IMR-90 (cell line): Measurements from ENCODE around the gene TMEM271. TPM values are rescaled to one million over a fixed set of nuclear protein-coding genes. Genes with fewer than 3 reads are reported as not detected.

Experiments used
- ATAC-seq: fragments of 200-7000 bp; cut with Tn5 transposase; 2 replicates; pipeline ENCODE4 v1.9.1; 2020; ENCODE audit warnings: low read depth, mild to moderate bottlenecking, moderate library complexity
- BruUV-seq: library from RNA; stranded (reverse); fragments of 400-500 nt; replicated peaks from 2 replicates; lab custom pipeline; 2021; lab: Mats Ljungman, UMichigan
- CTCF ChIA-PET: fragments of 300-600 bp; formaldehyde crosslinking; extraction: SDS; loops from one replicate; lab custom pipeline; 2021; ENCODE audit warnings: antibody characterized with exemption; lab: Yijun Ruan, JAX
- POLR2A ChIA-PET: fragments of 300-600 bp; sonication (Branson Sonifier 250); formaldehyde crosslinking; loops from one replicate; lab custom pipeline; 2022; ENCODE audit warnings: antibody characterized with exemption; ENCODE audit not compliant: unreplicated experiment; lab: Charles Lee
- DNase-seq: peaks from one replicate; pipeline ENCODE4 v3.0.0; 2013
- H2AFZ ChIP-seq: replicated peaks from 2 replicates; pipeline ENCODE3; 2013; ENCODE audit warnings: low read length, mild to moderate bottlenecking; ENCODE audit not compliant: poor library complexity
- H2AK5ac ChIP-seq: 2 replicates; pipeline ENCODE4 v1.6.1; 2013; ENCODE audit warnings: low read depth, low read length, inconsistent platforms
- H2AK9ac ChIP-seq: replicated peaks from 2 replicates; pipeline ENCODE3; 2013; ENCODE audit warnings: mild to moderate bottlenecking, low read depth, low read length, moderate library complexity; ENCODE audit not compliant: poor library complexity
- H2BK120ac ChIP-seq: 2 replicates; pipeline ENCODE4 v1.6.1; 2013; ENCODE audit warnings: low read depth, low read length, inconsistent platforms
- H2BK15ac ChIP-seq: 3 replicates; pipeline ENCODE4 v1.6.1; 2013; ENCODE audit warnings: low read depth, low read length, inconsistent platforms
- H2BK20ac ChIP-seq: 2 replicates; pipeline ENCODE4 v1.6.1; 2013; ENCODE audit warnings: low read depth, mild to moderate bottlenecking, inconsistent platforms, low read length, moderate library complexity
- H2BK5ac ChIP-seq: 2 replicates; pipeline ENCODE4 v1.6.1; 2013; ENCODE audit warnings: mild to moderate bottlenecking, low read depth, low read length, inconsistent platforms; ENCODE audit not compliant: poor library complexity, severe bottlenecking
- H3K14ac ChIP-seq: replicated peaks from 2 replicates; pipeline ENCODE4 v1.6.1; 2013; ENCODE audit warnings: low read depth, low read length, inconsistent platforms
- H3K18ac ChIP-seq: 2 replicates; pipeline ENCODE4 v1.6.1; 2013; ENCODE audit warnings: low read depth, low read length, control low read depth
- H3K23ac ChIP-seq: 2 replicates; pipeline ENCODE4 v1.6.1; 2013; ENCODE audit warnings: low read depth, low read length, inconsistent platforms
- H3K27ac ChIP-seq: 2 replicates; pipeline ENCODE4 v1.5.1; 2013; ENCODE audit warnings: mild to moderate bottlenecking, control low read depth, low read length; ENCODE audit not compliant: insufficient read depth
- H3K27me3 ChIP-seq: 2 replicates; pipeline ENCODE4 v1.6.1; 2013; ENCODE audit warnings: low read length; ENCODE audit not compliant: control insufficient read depth, insufficient read depth
- H3K36me3 ChIP-seq: 2 replicates; pipeline ENCODE4 v1.6.1; 2013; ENCODE audit warnings: low read length, mixed read lengths; ENCODE audit not compliant: control insufficient read depth, insufficient read depth
- H3K4ac ChIP-seq: 2 replicates; pipeline ENCODE4 v1.6.1; 2013; ENCODE audit warnings: low read depth, low read length, inconsistent platforms
- H3K4me1 ChIP-seq: 2 replicates; pipeline ENCODE4 v1.6.1; 2013; ENCODE audit warnings: low read length, mixed read lengths; ENCODE audit not compliant: control insufficient read depth, insufficient read depth
- H3K4me2 ChIP-seq: 2 replicates; pipeline ENCODE4 v1.6.1; 2013; ENCODE audit warnings: low read depth, mild to moderate bottlenecking, control low read depth, low read length, moderate library complexity
- H3K4me3 ChIP-seq: 2 replicates; pipeline ENCODE4 v1.5.1; 2013; ENCODE audit warnings: low read depth, mild to moderate bottlenecking, control low read depth, low read length, moderate library complexity; ENCODE audit not compliant: insufficient read depth
- H3K56ac ChIP-seq: 2 replicates; pipeline ENCODE4 v1.6.1; 2013; ENCODE audit warnings: low read length, inconsistent platforms; ENCODE audit not compliant: insufficient read depth; ENCODE audit errors: extremely low read depth
- H3K79me1 ChIP-seq, 2 experiments: 2 replicates each; pipeline ENCODE4 v1.6.1; 2013; ENCODE audit warnings: low read length in 2 of 2, inconsistent platforms in 1 of 2, low read depth in 1 of 2
- H3K9ac ChIP-seq: 2 replicates; pipeline ENCODE4 v1.6.1; 2013; ENCODE audit warnings: low read depth, low read length, control low read depth
- H3K9me1 ChIP-seq: 2 replicates; pipeline ENCODE4 v1.6.1; 2013; ENCODE audit warnings: low read length, inconsistent platforms; ENCODE audit not compliant: insufficient read depth
- H3K9me3 ChIP-seq: 2 replicates; pipeline ENCODE4 v1.6.1; 2013; ENCODE audit warnings: low read length; ENCODE audit not compliant: control insufficient read depth, insufficient read depth
- H4K20me1 ChIP-seq: 2 replicates; pipeline ENCODE4 v1.6.1; 2013; ENCODE audit warnings: low read length, inconsistent platforms; ENCODE audit not compliant: insufficient read depth
- H4K5ac ChIP-seq: 2 replicates; pipeline ENCODE4 v1.6.1; 2013; ENCODE audit warnings: mild to moderate bottlenecking, low read depth, low read length, control low read depth
- H4K8ac ChIP-seq, 2 experiments: 2 replicates each; pipeline ENCODE4 v1.6.1; 2013; ENCODE audit warnings: low read depth in 2 of 2, low read length in 2 of 2, control low read depth in 1 of 2, inconsistent platforms in 1 of 2
- H4K91ac ChIP-seq: 2 replicates; pipeline ENCODE4 v1.6.1; 2013; ENCODE audit warnings: low read depth, low read length, inconsistent platforms; ENCODE audit not compliant: insufficient read depth
- BHLHE40 ChIP-seq: fragments of 150-350 bp; IDR thresholded peaks from 2 replicates; pipeline ENCODE4 v1.6.1; 2016; ENCODE audit warnings: mild to moderate bottlenecking, low read depth, low read length
- ELK1 ChIP-seq: fragments of 150-350 bp; IDR thresholded peaks from 2 replicates; pipeline ENCODE4 v1.6.1; 2016; ENCODE audit warnings: low read depth, mild to moderate bottlenecking, low read length, moderate library complexity, borderline replicate concordance
- MAFK ChIP-seq: IDR thresholded peaks from 2 replicates; pipeline ENCODE4 v1.6.1; 2012; ENCODE audit warnings: low read depth, low read length, improper control_type of control experiment
- MAZ ChIP-seq: IDR thresholded peaks from 2 replicates; pipeline ENCODE4 v1.6.1; 2012; ENCODE audit warnings: low read depth, mild to moderate bottlenecking, low read length, improper control_type of control experiment, moderate library complexity, borderline replicate concordance
- POLR2A ChIP-seq: IDR thresholded peaks from 2 replicates; pipeline ENCODE4 v1.6.1; 2012; ENCODE audit warnings: mild to moderate bottlenecking, low read depth, low read length
- RCOR1 ChIP-seq: IDR thresholded peaks from 2 replicates; pipeline ENCODE4 v1.6.1; 2012; ENCODE audit warnings: mild to moderate bottlenecking, low read length, improper control_type of control experiment; ENCODE audit not compliant: insufficient replicate concordance
- SMC3 ChIP-seq: fragments of 150-350 bp; IDR thresholded peaks from 2 replicates; pipeline ENCODE4 v1.6.1; 2016; ENCODE audit warnings: low read depth, mild to moderate bottlenecking, antibody characterized with exemption, low read length, moderate library complexity
- whole genome bisulfite sequencing, 2 experiments: methylation state at CpG; one replicate each; pipeline versions ENCODE4 v1.1.5 to v1.1.7; 2013; ENCODE audit warnings: missing lambda C conversion rate in 2 of 2; ENCODE audit not compliant: insufficient read length in 1 of 2; ENCODE audit errors: extremely low coverage in 2 of 2; 5-methylcytosine and 5-hydroxymethylcytosine counted together
- dilution Hi-C: fragments of 300-500 bp; cut with HindIII; formaldehyde crosslinking; loops from one replicate; pipeline ENCODE4 v1.14.3; 2018; ENCODE audit warnings: low sequenced_read_pairs; ENCODE audit not compliant: unreplicated experiment
- in situ Hi-C: fragments of 300-500 bp; cut with MboI; formaldehyde crosslinking; loops from 3 replicates; pipeline ENCODE4 v1.14.3; 2019; ENCODE audit warnings: low sequenced_read_pairs, inconsistent platforms, mixed read lengths
- intact Hi-C: fragments of 100-400 bp; cut with micrococcal nuclease; formaldehyde crosslinking; loops from 2 replicates; pipeline ENCODE4 v1.10.0; 2022
- polyA plus RNA-seq, 3 experiments: library from polyadenylated mRNA; depleted of rRNA; stranded (reverse); fragments of >200 nt; gene quantifications; 2 replicates each; pipeline ENCODE4 v1.2.3, GENCODE V29; 2012; ENCODE audit warnings: low replicate concordance in 1 of 3
- total RNA-seq: library from RNA; depleted of rRNA; stranded (reverse); fragments of >200 nt; gene quantifications from 2 replicates; pipeline ENCODE4 v1.2.3, GENCODE V29; 2012
- TF ChIP-seq, protein P1 (sequence below): conservative IDR thresholded peaks from 2 replicates; pipeline ENCODE4 v1.5.1; 2012; ENCODE audit warnings: mild to moderate bottlenecking, low read depth, low read length, improper control_type of control experiment

The TMEM271 gene
- total and polyA plus RNA-seq, 2 of the 4 experiments (the other 2 are of a cell fraction): not detected

- CTCF ChIA-PET: no interaction called here
- in situ Hi-C loops (no loop called here), intact Hi-C loops (no loop called here), dilution Hi-C loops (no loop called here)
- no peaks in the 10 kb centered on the region for H3K79me1 ChIP-seq
- ATAC-seq (no peak), DNase-seq (no peak)
- no peak overlapping the region for H2BK20ac ChIP-seq
- no peak overlapping the region for H4K91ac ChIP-seq
- BruUV-seq: no TSS peak
- WGBS, 2 experiments: 67% methylated on average over 13 of the region's 24 CpGs; no CpG with 5 or more reads in 1 of the 2 experiments
- H2AFZ ChIP-seq: no peak overlapping the region
- H2AK5ac ChIP-seq: no peak overlapping the region
- no peak overlapping the region for H4K8ac ChIP-seq
- H3K4me2 ChIP-seq: no peak overlapping the region
- no peaks in the 10 kb centered on the region for H3K9me1 ChIP-seq
- no peak overlapping the region for H3K27ac ChIP-seq
- no peak overlapping the region for H3K23ac ChIP-seq
- no peak overlapping the region for H3K18ac ChIP-seq
- H3K9ac ChIP-seq: no peak overlapping the region
- H3K4me3 ChIP-seq: no peak overlapping the region
- POLR2A ChIA-PET: no interaction called here
- no peaks in the 10 kb centered on the region for H3K27me3 ChIP-seq
- H4K5ac ChIP-seq: no peak overlapping the region
- H3K4me1 ChIP-seq: no peaks in the 10 kb centered on the region
- TF ChIP-seq MAZ (no peak), RCOR1 (no peak), MAFK (no peak), POLR2A (no peak), SMC3 (no peak), BHLHE40 (no peak), ELK1 (no peak)
- TF ChIP-seq, protein P1, sequence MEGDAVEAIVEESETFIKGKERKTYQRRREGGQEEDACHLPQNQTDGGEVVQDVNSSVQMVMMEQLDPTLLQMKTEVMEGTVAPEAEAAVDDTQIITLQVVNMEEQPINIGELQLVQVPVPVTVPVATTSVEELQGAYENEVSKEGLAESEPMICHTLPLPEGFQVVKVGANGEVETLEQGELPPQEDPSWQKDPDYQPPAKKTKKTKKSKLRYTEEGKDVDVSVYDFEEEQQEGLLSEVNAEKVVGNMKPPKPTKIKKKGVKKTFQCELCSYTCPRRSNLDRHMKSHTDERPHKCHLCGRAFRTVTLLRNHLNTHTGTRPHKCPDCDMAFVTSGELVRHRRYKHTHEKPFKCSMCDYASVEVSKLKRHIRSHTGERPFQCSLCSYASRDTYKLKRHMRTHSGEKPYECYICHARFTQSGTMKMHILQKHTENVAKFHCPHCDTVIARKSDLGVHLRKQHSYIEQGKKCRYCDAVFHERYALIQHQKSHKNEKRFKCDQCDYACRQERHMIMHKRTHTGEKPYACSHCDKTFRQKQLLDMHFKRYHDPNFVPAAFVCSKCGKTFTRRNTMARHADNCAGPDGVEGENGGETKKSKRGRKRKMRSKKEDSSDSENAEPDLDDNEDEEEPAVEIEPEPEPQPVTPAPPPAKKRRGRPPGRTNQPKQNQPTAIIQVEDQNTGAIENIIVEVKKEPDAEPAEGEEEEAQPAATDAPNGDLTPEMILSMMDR: no peak
- no peak overlapping the region for H2BK5ac ChIP-seq
- H3K36me3 ChIP-seq: no peaks in the 10 kb centered on the region
- H2AK9ac ChIP-seq: no peak overlapping the region
- no peaks in the 10 kb centered on the region for H4K20me1 ChIP-seq
- no peak overlapping the region for H3K14ac ChIP-seq
- no peak overlapping the region for H2BK120ac ChIP-seq
- H3K9me3 ChIP-seq: peaks cover 7% of the 10 kb centered on the region
- H2BK15ac ChIP-seq: no peak overlapping the region
- no peak overlapping the region for H3K56ac ChIP-seq
- no peak overlapping the region for H3K4ac ChIP-seq
Measured at GRCh38 chr4:601612-602558, 25.8 kb upstream of the TMEM271 start.
